DMS114 treated with DMSO at 0.1 percent for 48 hours (cell line): ENCODE data around the gene HERC4.
A peak's percentile ranks its signal among the peaks of the same experiment; 100 is the strongest.

Experiments used
- DNase-seq: peaks from one replicate; lab custom pipeline; 2025; ENCODE audit not compliant: unreplicated experiment; lab: John Stamatoyannopoulos, UW

The HERC4 gene, protein sequence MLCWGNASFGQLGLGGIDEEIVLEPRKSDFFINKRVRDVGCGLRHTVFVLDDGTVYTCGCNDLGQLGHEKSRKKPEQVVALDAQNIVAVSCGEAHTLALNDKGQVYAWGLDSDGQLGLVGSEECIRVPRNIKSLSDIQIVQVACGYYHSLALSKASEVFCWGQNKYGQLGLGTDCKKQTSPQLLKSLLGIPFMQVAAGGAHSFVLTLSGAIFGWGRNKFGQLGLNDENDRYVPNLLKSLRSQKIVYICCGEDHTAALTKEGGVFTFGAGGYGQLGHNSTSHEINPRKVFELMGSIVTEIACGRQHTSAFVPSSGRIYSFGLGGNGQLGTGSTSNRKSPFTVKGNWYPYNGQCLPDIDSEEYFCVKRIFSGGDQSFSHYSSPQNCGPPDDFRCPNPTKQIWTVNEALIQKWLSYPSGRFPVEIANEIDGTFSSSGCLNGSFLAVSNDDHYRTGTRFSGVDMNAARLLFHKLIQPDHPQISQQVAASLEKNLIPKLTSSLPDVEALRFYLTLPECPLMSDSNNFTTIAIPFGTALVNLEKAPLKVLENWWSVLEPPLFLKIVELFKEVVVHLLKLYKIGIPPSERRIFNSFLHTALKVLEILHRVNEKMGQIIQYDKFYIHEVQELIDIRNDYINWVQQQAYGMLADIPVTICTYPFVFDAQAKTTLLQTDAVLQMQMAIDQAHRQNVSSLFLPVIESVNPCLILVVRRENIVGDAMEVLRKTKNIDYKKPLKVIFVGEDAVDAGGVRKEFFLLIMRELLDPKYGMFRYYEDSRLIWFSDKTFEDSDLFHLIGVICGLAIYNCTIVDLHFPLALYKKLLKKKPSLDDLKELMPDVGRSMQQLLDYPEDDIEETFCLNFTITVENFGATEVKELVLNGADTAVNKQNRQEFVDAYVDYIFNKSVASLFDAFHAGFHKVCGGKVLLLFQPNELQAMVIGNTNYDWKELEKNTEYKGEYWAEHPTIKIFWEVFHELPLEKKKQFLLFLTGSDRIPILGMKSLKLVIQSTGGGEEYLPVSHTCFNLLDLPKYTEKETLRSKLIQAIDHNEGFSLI

GRCh38 chr10:68074775-68075549 is at the start of gene HERC4:
HERC4 (minus strand) TSS chr10:68075283; CDS start chr10:68073108, 2,175 bp downstream.
- peak; percentile 92 for DNase-seq

GRCh38 chr10:68124718-68125117 is 49.6 kb upstream of the HERC4 start:
- DNase-seq = no peak

GRCh38 chr10:68121852-68122251 is 46.8 kb upstream of the HERC4 start:
- no peak for DNase-seq

- no peak for DNase-seq
Observed at GRCh38 chr10:68121020-68121743, 46.1 kb upstream of the HERC4 start.

- no peak for DNase-seq
Observed at GRCh38 chr10:68118657-68119056, 43.6 kb upstream of the HERC4 start.

- no peak for DNase-seq
Observed at GRCh38 chr10:68112837-68113236, 37.8 kb upstream of the HERC4 start.

GRCh38 chr10:68111584-68111983 is 36.5 kb upstream of the HERC4 start:
- no peak for DNase-seq

- DNase-seq = no peak
Observed at GRCh38 chr10:68110027-68110426, 34.9 kb upstream of the HERC4 start.

DNA sequence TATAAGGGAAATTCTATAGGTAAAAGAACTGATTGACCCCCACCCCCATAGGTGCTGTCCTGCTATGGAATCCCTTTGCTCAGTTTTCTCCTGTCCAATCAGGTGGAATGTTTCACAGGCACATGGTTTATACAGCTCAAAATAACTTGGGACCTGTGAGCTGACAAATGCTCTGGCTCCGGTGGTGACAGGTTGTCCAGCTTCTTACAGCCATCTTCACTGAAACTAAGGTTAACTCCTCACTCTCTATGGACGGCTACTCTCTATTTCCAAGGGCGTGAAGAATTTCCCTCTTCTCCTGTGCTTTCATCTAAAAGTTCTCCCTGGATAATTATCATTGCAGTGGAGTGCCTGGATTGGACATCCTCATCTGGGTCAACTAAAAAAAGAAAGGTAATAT is 34.2 kb upstream of the HERC4 start, which contains the start of gene MYPN:
Gene MYPN, plus strand, starts transcription at position 158 of the 400 bp plus-strand sequence. CDS start 11,951 bp downstream, outside the sequence.
- DNase-seq = no peak

DNA sequence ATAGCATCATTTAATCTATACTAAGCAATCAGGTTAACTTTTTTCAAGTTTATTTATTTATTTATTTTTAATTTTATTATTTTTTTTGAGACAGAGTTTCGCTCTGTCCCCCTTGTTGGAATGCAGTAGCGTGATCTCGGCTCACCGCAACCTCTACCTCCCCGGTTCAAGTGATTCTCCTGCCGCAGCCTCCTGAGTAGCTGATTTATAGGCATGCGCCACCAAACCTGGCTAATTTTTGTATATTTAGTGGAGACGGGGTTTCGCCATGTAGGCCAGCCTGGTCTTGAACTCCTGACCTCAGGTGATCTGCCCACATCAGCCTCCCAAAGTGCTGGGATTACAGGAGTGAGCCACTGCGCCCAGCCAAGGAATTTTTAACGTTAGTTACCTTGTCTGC is 33.6 kb upstream of the HERC4 start:
- DNase-seq = no peak

DNA sequence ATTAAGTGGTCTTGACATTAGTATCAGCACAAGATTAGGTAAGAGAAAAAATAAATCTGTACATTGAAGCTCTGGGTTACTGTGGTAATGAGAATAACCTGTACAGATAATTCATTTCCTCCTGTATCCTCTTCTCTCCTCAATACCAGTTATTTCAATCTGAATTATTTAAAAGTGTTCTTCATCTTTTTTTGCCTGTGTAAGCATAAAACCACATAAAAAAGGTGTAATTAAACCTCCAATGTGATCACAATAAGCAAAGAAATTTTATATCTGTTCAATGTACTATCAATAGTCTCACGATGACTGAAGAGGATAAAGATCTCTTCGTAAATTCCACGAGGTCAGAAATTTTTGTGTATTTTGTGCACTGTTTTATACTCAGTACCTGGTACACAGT is 33.0 kb upstream of the HERC4 start:
- DNase-seq = no peak

DNA sequence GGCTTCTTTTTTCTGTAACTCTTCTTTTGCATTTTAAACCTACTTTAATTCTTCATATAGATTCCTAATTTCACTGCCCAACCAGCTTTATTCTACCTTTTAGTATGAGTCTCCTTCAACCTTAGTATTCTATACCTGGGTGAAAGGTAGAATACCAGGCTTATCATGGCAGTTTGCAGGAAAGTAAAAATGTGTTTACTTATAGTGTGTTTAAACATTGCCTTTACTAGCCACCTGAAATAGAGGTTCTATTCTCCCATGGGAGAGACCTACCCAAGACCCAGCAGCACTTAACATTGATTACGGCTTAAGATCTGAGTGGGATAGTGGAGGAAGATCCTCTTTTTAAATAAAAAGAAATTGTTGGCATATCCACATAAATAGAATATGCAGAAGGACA is 32.6 kb upstream of the HERC4 start:
- DNase-seq = no peak

DNA sequence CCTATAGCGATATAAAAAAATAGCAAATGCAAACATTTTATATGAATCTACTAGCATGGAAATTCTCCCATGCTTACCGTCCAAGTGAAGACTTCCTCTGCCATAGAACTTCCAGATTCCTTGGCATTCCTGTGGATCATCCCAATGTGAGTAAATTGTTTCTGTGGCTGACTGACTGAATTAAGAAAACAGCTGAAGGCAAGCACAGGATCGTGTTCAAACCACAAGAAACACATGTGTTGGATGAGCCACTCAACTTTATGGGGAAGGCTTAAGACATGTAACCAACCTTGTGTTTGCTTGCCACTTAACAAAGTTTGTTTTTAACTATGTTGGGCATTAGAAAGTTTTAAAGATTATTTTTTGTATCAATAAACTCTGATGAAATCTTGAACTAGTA is 31.6 kb upstream of the HERC4 start:
- no peak for DNase-seq

- DNase-seq = no peak
Observed at GRCh38 chr10:68105820-68106219, 30.7 kb upstream of the HERC4 start.

- no peak for DNase-seq
Observed at GRCh38 chr10:68103901-68104300, 28.8 kb upstream of the HERC4 start.

DNA sequence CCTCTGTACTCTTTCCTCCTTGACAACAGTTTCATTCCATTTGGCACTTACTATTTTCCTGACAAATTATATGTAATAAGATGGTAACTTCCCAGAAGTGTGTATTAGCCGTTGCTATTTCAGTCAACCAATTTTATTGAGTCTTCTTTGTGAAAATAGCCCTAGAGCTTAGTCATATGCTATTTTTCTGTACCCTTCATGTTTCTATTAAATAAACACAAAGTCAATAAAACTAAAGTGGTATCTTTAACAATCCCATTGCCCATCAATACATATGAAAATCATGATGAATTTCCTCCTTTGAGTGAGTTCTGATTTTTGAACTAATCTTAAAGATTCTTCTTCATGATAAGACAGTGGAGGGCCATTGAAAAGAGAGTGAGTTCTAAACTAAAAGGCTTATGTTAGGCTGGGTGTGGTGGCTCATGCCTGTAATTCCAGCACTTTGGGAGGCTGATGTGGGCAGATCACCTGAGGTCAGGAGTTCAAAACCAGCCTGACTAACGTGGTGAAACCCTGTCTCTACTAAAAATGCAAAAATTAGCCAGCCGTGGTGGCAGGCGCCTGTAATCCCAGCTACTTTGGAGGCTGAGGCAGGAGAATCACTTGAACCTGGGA is 28.3 kb upstream of the HERC4 start:
- DNase-seq = no peak

GRCh38 chr10:68101066-68101465 is 26.0 kb upstream of the HERC4 start:
- no peak for DNase-seq

GRCh38 chr10:68099736-68100135 is 24.7 kb upstream of the HERC4 start:
- DNase-seq = no peak

GRCh38 chr10:68096913-68097516 is 21.9 kb upstream of the HERC4 start:
- no peak for DNase-seq
